VCaP (cell line): ENCODE measurements around the gene THRB.

Source experiments
- H3K27ac ChIP-seq: fragments of 450-650 bp; 2 replicates; pipeline ENCODE4 v1.5.1; 2017
- CTCF ChIP-seq: fragments of 450-650 bp; conservative IDR thresholded peaks from 2 replicates; pipeline ENCODE4 v1.5.1; 2017; ENCODE audit warnings: mild to moderate bottlenecking, moderate library complexity

Gene THRB

GRCh38 chr3:24475925-24476324 lies 18.7 kb downstream of the THRB start:
- no peak overlapping the region for H3K27ac ChIP-seq
- no peak for TF ChIP-seq CTCF

- TF ChIP-seq CTCF: no peak
- H3K27ac ChIP-seq: no peak overlapping the region
These were observed 19.8 kb downstream of the THRB start for GRCh38 chr3:24474862-24475261.

GRCh38 chr3:24472358-24472757 lies 22.3 kb downstream of the THRB start:
- TF ChIP-seq CTCF: no peak
- H3K27ac ChIP-seq: no peak overlapping the region

- H3K27ac ChIP-seq: no peak overlapping the region
These were observed 23.2 kb downstream of the THRB start for GRCh38 chr3:24471486-24471885.

GRCh38 chr3:24470277-24470676 lies 24.4 kb downstream of the THRB start:
- no peak overlapping the region for H3K27ac ChIP-seq
- TF ChIP-seq CTCF: no peak

More at GRCh38 chr3:24471486-24471885, 23.2 kb downstream of the THRB start:
- no peak for TF ChIP-seq CTCF

GRCh38 chr3:24464389-24464788 lies 30.3 kb downstream of the THRB start:
- no peak for TF ChIP-seq CTCF
- H3K27ac ChIP-seq: no peak overlapping the region

- H3K27ac ChIP-seq: no peak overlapping the region
- no peak for TF ChIP-seq CTCF
These were observed 31.9 kb downstream of the THRB start for GRCh38 chr3:24462737-24463136.

- H3K27ac ChIP-seq: no peak overlapping the region
- no peak for TF ChIP-seq CTCF
These were observed 33.7 kb downstream of the THRB start for GRCh38 chr3:24460974-24461373.
